GM13976 (cell line): ENCODE results near the gene ATP11A.

ENCODE experiments used
- DNase-seq: peaks from one replicate; pipeline ENCODE4 v3.0.0; 2012; ENCODE audit warnings: low spot score
- CTCF ChIP-seq: IDR thresholded peaks from 2 replicates; pipeline ENCODE4 v1.5.1; 2012; ENCODE audit warnings: borderline replicate concordance, mild to moderate bottlenecking; ENCODE audit not compliant: insufficient read depth; ENCODE audit errors: extremely low read depth, missing control alignments, control extremely low read depth
- in situ Hi-C: fragments of 300-500 bp; cut with MboI; formaldehyde crosslinking; loops from one replicate; pipeline ENCODE4 v1.12.0; 2022; ENCODE audit warnings: low sequenced_read_pairs, mixed read lengths, inconsistent platforms; ENCODE audit not compliant: unreplicated experiment

The ATP11A gene

GRCh38 chr13:112699322-112699918 lies 9.6 kb downstream of the ATP11A start:
- in situ Hi-C loops = no loop called here
- no peak for DNase-seq
- TF ChIP-seq CTCF = no peak

- in situ Hi-C loops = no loop called here
- DNase-seq = no peak
- TF ChIP-seq CTCF = no peak
These were observed 10.6 kb downstream of the ATP11A start for GRCh38 chr13:112700291-112701060.

- no peak for TF ChIP-seq CTCF
- in situ Hi-C loops = no loop called here
- DNase-seq = no peak
These were observed 12.6 kb downstream of the ATP11A start for GRCh38 chr13:112702341-112702985.

- no peak for TF ChIP-seq CTCF
- DNase-seq = no peak
These were observed 13.1 kb downstream of the ATP11A start for GRCh38 chr13:112702986-112703379.

GRCh38 chr13:112703449-112704284 lies 13.8 kb downstream of the ATP11A start:
- in situ Hi-C loops = no loop called here
- DNase-seq = no peak
- no peak for TF ChIP-seq CTCF

More at GRCh38 chr13:112702986-112703379, 13.1 kb downstream of the ATP11A start:
- in situ Hi-C loops = no loop called here
